ENCODE results near the gene CSDE1.

- TF ChIP-seq CTCF (IDR thresholded peaks at IDR 0.05 in 8 of 11, conservative IDR thresholded peaks at IDR 0.05 in 3 of 11) (no peak), POLR2A (IDR thresholded peaks at IDR 0.05) (no peak), POLR2AphosphoS5 (IDR thresholded peaks at IDR 0.05) (no peak)
Measured at GRCh38 chr1:114707604-114708003, 50.2 kb downstream of the CSDE1 start.

All from spleen (tissue), 7 donors.